GM10266 (cell line): Measurements from ENCODE around the gene SPC24.

Source experiments
- DNase-seq: peaks from one replicate; pipeline ENCODE4 v3.0.0; 2012; ENCODE audit errors: extremely low spot score
- TF ChIP-seq, protein P1 (sequence below): IDR thresholded peaks from 2 replicates; pipeline ENCODE4 v1.5.1; 2012; ENCODE audit warnings: mild to moderate bottlenecking, low read depth; ENCODE audit not compliant: control insufficient read depth, insufficient read depth; ENCODE audit errors: missing control alignments

Gene SPC24

DNA sequence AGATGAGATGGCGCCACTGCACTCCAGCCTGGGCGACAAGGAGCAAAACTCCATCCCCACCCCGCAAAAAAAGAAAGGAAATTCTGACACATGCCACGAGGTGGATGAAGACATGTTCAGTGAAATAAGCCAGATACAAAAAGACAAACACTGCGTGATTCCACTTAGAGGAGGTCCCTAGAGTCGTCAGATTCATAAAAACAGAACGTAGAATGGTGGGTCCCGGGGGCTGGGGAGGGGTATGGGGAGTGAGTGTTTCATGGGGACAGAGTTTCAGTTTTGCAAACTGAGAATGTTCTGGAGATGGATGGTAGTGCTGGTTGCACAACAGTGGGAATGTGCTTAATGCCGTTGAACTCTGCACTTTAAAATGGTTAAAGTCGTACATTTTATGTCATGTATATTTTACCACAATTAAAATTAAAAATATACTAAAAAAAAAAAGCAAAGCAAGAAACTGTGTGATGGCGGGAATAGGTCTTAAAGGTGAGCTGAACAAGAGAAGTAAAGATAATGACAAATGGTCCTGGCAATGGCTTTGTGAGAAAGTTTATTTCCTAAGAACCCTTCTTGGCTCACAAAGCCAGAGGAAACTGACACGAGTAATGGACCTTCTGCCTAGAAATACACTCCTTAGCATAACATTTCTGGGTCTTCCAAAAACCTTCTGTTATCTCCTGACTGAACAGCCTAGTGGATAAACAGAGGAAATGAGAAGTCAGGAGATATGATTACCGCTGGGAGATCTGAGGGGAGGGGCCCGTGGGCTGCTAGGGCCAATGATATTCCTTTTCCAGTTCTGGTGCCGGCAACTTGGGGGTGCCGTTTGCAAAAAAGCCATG, 4.2 kb upstream of the SPC24 start:
- no peak for DNase-seq
- TF ChIP-seq, protein P1, sequence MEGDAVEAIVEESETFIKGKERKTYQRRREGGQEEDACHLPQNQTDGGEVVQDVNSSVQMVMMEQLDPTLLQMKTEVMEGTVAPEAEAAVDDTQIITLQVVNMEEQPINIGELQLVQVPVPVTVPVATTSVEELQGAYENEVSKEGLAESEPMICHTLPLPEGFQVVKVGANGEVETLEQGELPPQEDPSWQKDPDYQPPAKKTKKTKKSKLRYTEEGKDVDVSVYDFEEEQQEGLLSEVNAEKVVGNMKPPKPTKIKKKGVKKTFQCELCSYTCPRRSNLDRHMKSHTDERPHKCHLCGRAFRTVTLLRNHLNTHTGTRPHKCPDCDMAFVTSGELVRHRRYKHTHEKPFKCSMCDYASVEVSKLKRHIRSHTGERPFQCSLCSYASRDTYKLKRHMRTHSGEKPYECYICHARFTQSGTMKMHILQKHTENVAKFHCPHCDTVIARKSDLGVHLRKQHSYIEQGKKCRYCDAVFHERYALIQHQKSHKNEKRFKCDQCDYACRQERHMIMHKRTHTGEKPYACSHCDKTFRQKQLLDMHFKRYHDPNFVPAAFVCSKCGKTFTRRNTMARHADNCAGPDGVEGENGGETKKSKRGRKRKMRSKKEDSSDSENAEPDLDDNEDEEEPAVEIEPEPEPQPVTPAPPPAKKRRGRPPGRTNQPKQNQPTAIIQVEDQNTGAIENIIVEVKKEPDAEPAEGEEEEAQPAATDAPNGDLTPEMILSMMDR: no peak

DNA sequence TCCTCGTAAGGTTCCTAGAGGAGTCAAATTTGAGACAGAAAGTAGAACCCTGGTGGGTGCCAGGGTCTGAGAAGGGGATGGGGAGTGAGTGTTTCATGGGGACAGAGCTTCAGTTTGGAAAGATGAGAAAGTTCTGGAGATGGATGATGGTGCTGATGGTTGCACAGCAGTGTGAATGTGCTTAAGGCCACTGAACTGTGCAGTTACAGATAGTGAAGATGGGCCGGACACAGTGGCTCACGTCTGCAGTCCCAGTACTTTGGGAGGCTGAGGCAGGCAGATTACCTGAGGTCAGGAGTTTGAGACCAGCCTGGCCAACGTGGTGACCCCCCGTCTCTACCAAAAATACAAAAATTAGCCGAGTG, 917 bp downstream of the SPC24 start:
- no peak for DNase-seq
- TF ChIP-seq, protein P1: no peak

DNA sequence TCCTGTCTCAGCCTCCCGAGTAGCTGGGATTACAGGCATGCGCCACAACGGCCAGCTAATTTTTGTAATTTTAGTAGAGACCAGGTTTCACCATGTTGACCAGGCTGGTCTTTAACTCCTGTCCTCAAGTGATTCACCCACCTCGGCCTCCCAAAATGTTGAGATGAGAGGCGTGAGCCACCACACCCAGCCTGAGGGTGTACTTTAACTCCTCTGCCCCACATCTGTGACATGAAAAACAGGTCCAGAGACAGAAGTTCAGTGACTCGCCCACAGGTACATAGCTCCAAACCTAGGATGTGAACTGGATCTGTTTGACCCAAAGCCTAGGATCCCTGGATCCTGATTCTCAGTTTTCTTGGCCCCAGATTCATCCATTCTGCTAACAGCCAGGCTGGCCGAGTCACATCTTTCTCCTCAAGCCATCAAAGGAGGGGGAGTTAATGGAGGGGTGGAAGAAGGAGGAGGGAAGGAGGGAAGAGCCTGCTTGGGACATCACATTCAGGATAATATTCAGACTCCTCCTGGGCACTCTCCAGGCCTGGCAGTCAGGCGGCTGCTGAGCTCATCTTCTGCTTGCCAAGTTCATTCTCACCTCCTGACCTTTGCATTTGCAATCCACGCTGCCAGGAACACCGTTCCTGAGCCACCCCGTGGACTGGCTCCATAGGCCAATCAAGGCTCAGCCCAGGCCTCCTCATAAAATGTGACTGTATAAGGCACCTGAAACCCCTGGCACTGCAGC, 3.1 kb downstream of the SPC24 start:
- DNase-seq: no peak
- TF ChIP-seq, protein P1: no peak

DNA sequence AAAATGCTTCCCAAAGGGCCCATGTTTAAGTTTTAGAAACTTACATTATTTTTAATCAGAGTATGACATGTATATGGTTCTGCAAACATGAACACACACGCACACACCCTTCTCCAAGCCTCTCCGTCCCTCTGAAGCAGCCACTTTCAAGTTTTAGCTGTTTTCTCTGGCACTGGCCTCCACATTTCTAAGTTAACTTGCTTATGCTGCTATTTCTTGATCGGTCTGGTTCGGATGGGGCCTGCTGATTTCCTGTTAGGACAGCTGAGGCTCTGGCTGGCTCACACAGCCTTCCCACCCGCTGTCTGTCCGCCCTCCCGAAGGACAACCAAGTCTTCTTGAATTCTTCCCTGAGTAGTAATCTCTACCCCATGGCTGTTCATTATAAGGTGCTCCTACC, 4.4 kb downstream of the SPC24 start:
- no peak for DNase-seq
- TF ChIP-seq, protein P1: no peak

DNA sequence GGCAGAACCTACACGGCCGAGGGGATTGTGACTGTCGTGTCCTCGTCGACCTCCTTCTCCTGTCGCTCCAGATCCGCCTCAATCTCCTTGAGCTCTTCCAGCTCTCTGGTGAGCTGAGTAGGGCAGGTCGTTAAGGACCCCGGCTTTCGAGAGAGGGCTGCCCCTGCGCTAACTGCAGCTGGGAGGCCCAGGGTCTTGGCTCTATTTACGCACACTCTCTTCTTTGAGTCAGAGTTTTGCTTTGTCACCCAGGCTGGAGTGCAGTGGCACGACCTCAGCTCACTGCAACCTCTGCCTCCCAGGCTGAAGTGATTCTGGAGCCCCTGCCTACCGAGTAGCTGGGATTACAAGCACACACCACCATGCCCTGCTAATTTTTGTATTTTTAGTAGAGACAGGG, 7.6 kb downstream of the SPC24 start:
- no peak for DNase-seq
- TF ChIP-seq, protein P1: no peak

DNA sequence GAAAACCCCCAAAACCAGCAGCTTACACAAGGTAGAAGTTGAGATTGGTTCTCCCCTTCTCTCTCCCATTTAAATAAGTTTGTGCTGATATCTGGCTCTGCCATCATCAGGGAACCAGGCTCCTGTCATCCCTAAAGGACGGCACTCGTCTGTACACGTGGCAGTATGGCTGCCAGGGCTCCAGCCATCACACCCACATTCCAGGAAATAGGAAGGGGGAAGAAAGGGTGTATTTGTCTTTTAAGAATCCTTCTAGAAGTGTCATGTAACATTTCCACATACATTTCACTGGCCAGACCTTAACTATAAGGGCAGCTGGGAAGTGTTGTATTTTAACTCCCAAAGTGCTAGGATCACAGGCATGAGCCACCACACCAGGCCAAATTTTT, 10.1 kb downstream of the SPC24 start:
- TF ChIP-seq, protein P1: no peak
- DNase-seq: no peak

DNA sequence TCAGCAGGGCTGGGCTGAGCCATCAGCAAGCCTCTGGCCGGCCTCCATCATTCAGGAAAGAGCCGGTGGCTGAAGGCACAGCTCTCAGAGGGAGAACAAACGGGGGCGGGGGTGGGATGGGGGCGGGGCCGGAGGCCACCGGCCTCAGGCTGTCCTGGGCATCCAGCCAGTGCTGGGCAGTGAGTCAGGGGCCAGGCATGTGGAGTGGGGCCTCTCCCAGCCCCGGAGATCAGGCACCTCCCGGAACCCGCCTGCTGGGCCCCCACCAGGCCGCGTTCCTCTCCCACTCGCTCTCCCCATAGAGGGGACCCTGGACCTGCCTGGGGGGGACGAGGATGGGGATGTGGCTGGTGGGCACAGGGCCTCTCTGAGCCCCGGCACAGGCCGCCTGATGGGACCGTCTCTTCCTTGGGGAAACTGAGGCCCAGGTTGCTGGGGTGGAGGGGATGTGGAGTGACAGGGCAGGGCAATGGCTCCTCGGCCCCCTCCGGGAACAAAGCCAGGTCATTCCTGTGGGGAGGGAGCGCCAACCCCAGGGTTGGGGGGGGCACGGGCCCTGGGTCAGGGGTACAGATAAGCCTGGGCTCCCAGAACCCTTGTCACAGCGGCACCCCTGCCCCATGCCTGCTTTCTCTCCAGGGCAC, 12.9 kb downstream of the SPC24 start:
- no peak for DNase-seq
- TF ChIP-seq, protein P1: no peak
